Gastrocnemius medialis (tissue), 4 donors: ENCODE measurements around the gene NR1D2. TPM values are rescaled to one million over a fixed set of nuclear protein-coding genes. Genes with fewer than 3 reads are reported as not detected.

Experiments
- ATAC-seq, 2 donors: fragments of 150-250 bp; one replicate each; pipeline ENCODE4 v1.9.1; 2016
- DNase-seq, 2 donors: peaks; one replicate each; pipeline ENCODE4 v3.0.0-alpha.2; 2019
- H3K27ac ChIP-seq, 4 donors: fragments of 200-600 bp; sonication (generic); 1 replicate in 1 of 4; 2 replicates in 3 of 4; pipeline ENCODE4 v1.5.1; 2016 to 2018; ENCODE audit warnings: mild to moderate bottlenecking in 2 of 4, moderate library complexity in 1 of 4
- H3K27me3 ChIP-seq, 3 donors: fragments of 200-600 bp; sonication (generic) in 2 of 3; 1 replicate in 1 of 3; 2 replicates in 2 of 3; pipeline versions ENCODE4 v1.5.1 to v1.6.0; 2016 to 2019; ENCODE audit warnings: mild to moderate bottlenecking in 1 of 3, moderate library complexity in 1 of 3
- H3K36me3 ChIP-seq, 2 donors: fragments of 200-600 bp; sonication (generic) in 1 of 2; one replicate each; pipeline ENCODE4 v1.5.1; 2017 to 2018
- H3K4me1 ChIP-seq, 2 donors: fragments of 200-600 bp; sonication (generic) in 1 of 2; one replicate each; pipeline ENCODE4 v1.5.1; 2016 to 2017; ENCODE audit warnings: mild to moderate bottlenecking in 2 of 2
- H3K4me3 ChIP-seq, 4 donors: fragments of 200-600 bp; sonication (generic) in 3 of 4; 1 replicate in 1 of 4; 2 replicates in 3 of 4; pipeline ENCODE4 v1.5.1; 2016 to 2019; ENCODE audit warnings: mild to moderate bottlenecking in 2 of 4
- H3K9me3 ChIP-seq, 3 donors: fragments of 200-600 bp; sonication (generic) in 2 of 3; 1 replicate in 1 of 3; 2 replicates in 2 of 3; pipeline ENCODE4 v1.5.1; 2016 to 2019
- POLR2A ChIP-seq, 2 donors: fragments of 450-650 bp; IDR thresholded peaks; one replicate each; pipeline ENCODE4 v1.6.1; 2017; ENCODE audit warnings: antibody characterized with exemption in 2 of 2, mild to moderate bottlenecking in 2 of 2, moderate library complexity in 2 of 2
- in situ Hi-C, 4 donors: fragments of 200-750 bp; cut with MboI; loops; one replicate each; pipeline versions ENCODE4 v1.15.0 to v1.8.0; 2017; ENCODE audit warnings: low sequenced_read_pairs in 4 of 4
- intact Hi-C: fragments of 100-400 bp; cut with DNase I; formaldehyde crosslinking; loops from one replicate; pipeline ENCODE4 v1.15.1; 2023; ENCODE audit warnings: low total_unique reads
- total RNA-seq, 4 donors: library from RNA; depleted of rRNA; stranded (reverse); fragments of >200 nt; gene quantifications; one replicate each; pipeline versions ENCODE4 v1.1.0 to v1.2.3, GENCODE V29; 2016
- TF ChIP-seq, protein P1 (sequence below), 5 experiments: fragments of 450-650 bp in 3 of 5; fragments of 200-600 bp in 2 of 5; sonication (generic) in 2 of 5; IDR thresholded peaks in 4 of 5; conservative IDR thresholded peaks in 1 of 5; 1 replicate in 4 of 5; 2 replicates in 1 of 5; pipeline ENCODE4 v1.5.1; 2016 to 2019; ENCODE audit warnings: antibody characterized with exemption in 5 of 5, mild to moderate bottlenecking in 3 of 5, moderate library complexity in 3 of 5

NR1D2 gene
- total RNA-seq, 4 donors from 2014 or later: 27.1 to 62.7 (median 51.2) TPM

DNA sequence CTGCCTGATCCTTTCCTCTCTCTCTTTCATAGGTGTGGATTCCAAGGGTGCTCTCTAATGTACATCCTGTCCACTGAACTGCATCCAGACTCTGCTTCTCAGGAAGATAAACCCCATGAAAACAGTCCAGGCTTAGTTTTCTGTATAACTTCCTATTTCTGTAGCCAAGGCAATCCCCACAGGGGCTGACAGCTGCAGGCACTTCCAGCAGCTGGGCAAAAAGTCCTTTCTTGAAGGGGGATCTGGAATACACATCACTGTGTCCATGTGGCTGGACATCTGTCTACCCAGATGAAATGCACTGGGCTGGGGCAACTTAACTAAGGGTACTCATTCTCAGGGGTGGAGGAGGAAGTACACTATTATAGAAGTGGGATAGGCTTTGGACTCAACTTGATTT is 72.2 kb downstream of the NR1D2 start:
- in situ Hi-C loops: no loop called here
- DNase-seq: no peak
- Histone ChIP-seq H3K9me3 (no peaks in the 10 kb centered on the region), H3K27me3 (no peaks in the 10 kb centered on the region), H3K27ac (no peak overlapping the region), H3K4me1 (no peaks in the 10 kb centered on the region), H3K36me3 (no peaks in the 10 kb centered on the region), H3K4me3 (no peak overlapping the region)
- intact Hi-C loops: no loop called here
- ATAC-seq: peak; percentile 14 to 24
- no peak for TF ChIP-seq POLR2A (IDR thresholded peaks at IDR 0.05)
- TF ChIP-seq, protein P1, sequence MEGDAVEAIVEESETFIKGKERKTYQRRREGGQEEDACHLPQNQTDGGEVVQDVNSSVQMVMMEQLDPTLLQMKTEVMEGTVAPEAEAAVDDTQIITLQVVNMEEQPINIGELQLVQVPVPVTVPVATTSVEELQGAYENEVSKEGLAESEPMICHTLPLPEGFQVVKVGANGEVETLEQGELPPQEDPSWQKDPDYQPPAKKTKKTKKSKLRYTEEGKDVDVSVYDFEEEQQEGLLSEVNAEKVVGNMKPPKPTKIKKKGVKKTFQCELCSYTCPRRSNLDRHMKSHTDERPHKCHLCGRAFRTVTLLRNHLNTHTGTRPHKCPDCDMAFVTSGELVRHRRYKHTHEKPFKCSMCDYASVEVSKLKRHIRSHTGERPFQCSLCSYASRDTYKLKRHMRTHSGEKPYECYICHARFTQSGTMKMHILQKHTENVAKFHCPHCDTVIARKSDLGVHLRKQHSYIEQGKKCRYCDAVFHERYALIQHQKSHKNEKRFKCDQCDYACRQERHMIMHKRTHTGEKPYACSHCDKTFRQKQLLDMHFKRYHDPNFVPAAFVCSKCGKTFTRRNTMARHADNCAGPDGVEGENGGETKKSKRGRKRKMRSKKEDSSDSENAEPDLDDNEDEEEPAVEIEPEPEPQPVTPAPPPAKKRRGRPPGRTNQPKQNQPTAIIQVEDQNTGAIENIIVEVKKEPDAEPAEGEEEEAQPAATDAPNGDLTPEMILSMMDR (IDR thresholded peaks at IDR 0.05 in 4 of 5, conservative IDR thresholded peaks at IDR 0.05 in 1 of 5): no peak

DNA sequence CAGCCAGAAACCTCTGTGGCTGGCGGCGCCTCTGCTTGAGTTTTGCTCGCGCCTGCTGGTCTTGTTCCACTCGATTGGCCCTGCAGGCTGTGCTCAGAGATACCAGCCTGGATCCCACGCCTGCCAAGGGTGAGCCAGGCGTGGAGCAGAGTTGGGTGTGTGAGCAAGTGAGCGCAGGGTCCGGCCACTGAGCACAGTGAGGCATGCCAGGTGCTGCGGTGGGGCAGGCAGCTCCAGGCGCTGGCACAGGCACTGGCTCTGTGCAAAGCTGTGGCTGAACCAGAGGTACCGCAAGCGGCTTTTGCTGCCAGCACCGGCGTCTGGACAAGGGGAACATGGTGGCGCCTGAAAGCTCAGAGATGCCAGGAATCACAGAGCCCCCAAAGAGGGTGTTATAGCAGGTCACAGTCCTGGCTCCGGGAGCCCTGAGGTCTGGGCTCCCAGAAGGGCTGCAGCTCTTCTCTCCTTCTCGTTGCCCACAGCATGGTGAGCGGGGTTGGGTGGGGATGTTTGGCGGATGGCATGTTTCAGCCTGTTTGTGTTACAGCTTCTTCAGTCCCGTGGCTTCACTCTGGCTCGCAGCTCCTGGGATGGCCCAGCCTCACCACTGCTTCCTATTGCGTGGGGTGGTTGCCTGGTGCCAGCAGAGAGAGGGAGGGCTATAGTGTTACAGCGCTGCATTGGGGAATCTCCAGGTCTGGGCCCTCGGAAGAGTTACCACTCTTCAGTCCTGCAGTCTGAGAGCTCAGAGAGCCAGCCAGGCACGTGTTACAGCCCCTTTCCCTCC is 73.9 kb downstream of the NR1D2 start:
- in situ Hi-C loops: no loop called here
- no peak for TF ChIP-seq POLR2A (IDR thresholded peaks at IDR 0.05)
- TF ChIP-seq, protein P1 (IDR thresholded peaks at IDR 0.05 in 4 of 5, conservative IDR thresholded peaks at IDR 0.05 in 1 of 5): no peak

DNA sequence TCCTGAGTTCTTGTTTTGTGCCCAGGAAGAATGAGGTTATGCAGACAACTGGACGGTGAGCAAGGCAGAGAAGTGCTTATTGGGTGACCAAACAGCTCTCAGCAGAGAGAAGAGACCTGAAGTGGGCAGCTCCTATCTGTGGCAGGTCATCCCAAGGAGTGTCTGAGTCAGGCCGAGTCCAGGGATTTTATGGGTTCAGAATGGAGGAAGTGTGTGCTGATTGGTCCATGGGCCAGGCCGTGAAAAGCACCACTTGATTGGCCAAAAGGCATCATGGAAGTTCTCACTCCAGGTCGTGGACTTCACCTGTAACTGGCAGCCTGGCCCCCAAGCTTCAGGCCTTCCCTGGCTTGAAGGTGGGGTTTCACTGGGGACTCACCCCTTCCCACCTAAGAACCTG is 74.5 kb downstream of the NR1D2 start:
- Histone ChIP-seq H3K36me3 (no peaks in the 10 kb centered on the region), H3K4me1 (no peaks in the 10 kb centered on the region), H3K27me3 (no peaks in the 10 kb centered on the region), H3K27ac (no peak overlapping the region), H3K4me3 (no peak overlapping the region), H3K9me3 (no peaks in the 10 kb centered on the region)
- in situ Hi-C loops: no loop called here
- no peak for TF ChIP-seq POLR2A (IDR thresholded peaks at IDR 0.05)
- TF ChIP-seq, protein P1 (IDR thresholded peaks at IDR 0.05 in 4 of 5, conservative IDR thresholded peaks at IDR 0.05 in 1 of 5): no peak
- ATAC-seq (peak in 1 of 2 donors; percentile 14), DNase-seq (no peak)
- intact Hi-C loops: no loop called here

More for the DNA sequence above, 73.9 kb downstream of the NR1D2 start:
- DNase-seq (no peak), ATAC-seq (peak; percentile 24 to 30)
- no peaks in the 10 kb centered on the region for H3K27me3 ChIP-seq
- no peaks in the 10 kb centered on the region for H3K9me3 ChIP-seq
- intact Hi-C loops: no loop called here
- H3K27ac ChIP-seq: no peak overlapping the region
- H3K4me1 ChIP-seq: no peaks in the 10 kb centered on the region
- no peaks in the 10 kb centered on the region for H3K36me3 ChIP-seq
- H3K4me3 ChIP-seq: no peak overlapping the region

DNA sequence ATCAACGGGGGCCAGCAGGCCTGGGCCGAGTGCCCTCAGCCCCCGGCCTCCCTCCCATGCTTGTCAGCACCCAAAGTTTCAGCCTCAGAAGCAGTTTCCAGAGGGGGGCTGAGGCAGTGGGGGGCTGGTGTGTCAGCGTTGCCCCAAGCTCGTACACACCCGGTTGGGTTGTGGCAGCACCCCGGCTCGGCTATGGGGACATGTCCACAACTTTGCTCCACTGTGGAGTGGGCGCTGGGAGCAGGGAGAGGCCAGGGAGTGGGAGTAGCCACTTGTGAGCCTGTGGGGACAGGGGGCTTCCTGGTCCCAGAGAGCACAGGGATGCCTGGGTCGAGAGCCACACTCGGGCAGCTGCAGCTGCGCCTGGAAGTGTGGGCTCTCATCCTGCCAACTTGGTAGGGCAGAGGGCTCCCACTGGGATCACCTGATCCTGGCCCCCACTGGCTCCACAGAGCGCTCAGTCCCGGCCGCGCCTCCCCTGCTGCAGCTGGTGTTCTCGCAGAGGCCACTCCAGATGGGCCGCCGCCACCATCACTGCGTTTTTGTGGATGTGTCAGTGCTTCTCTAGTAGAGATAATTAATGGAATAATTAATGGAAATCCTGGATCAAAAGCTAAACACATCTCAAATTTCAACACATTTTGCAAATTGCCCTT is 75.1 kb downstream of the NR1D2 start:
- ATAC-seq (no peak), DNase-seq (no peak)
- Histone ChIP-seq H3K27ac (no peak overlapping the region), H3K27me3 (no peaks in the 10 kb centered on the region), H3K36me3 (no peaks in the 10 kb centered on the region), H3K4me3 (no peak overlapping the region), H3K4me1 (no peaks in the 10 kb centered on the region), H3K9me3 (no peaks in the 10 kb centered on the region)
- no peak for TF ChIP-seq POLR2A (IDR thresholded peaks at IDR 0.05)
- TF ChIP-seq, protein P1 (IDR thresholded peaks at IDR 0.05 in 4 of 5, conservative IDR thresholded peaks at IDR 0.05 in 1 of 5): no peak
- in situ Hi-C loops (no loop called here), intact Hi-C loops (no loop called here)
